HG03139 (cell line): ENCODE measurements around the gene PIP5K1A.
"Not testable (repeated sequence)": the region's sequence is repeated elsewhere in the genome, so short reads cannot be mapped to it uniquely, and the experiment has no call there.

Experiments
- ATAC-seq: cut with Tn5 transposase; IDR thresholded peaks from one replicate; pipeline ENCODE4 v1.9.1; 2021; ENCODE audit not compliant: unreplicated experiment

The PIP5K1A gene

DNA sequence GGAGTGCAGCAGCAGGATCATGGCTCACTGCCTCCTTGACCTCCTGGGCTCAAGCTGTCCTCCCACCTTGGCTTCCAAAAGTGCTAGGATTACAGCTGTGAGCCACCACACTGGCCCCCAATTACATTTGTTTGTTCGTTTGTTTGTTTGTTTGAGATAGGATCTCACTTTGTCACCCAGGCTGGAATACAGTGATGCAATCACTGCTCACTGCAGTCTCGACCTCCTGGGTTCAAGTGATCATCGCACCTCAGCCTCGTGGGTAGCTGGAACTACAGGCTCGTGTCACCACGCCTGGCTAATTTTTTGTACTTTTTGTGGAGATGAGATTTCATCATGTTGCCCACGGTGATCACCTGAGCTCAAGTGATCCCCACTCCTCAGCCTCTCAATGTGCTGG is 6.3 kb upstream of the PIP5K1A start:
- no peak for ATAC-seq

DNA sequence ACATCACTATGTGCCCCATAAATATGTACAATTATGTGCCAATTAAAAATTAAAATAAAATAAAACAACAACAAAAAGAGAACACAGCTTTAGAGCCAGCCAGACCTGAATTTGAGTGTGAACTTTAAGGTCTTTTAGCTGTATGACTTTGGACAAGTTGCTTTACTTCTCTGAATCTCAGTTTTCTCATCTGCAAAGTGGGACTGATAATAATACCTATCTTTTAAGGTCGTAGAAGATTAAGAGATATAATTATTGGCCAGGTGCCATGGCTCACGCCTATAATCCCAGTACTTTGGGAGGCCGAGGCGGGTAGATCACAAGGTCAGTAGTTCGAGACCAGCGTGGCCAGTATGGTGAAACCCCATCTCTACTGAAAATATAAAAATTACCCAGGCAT is 5.0 kb upstream of the PIP5K1A start:
- ATAC-seq, result no peak

DNA sequence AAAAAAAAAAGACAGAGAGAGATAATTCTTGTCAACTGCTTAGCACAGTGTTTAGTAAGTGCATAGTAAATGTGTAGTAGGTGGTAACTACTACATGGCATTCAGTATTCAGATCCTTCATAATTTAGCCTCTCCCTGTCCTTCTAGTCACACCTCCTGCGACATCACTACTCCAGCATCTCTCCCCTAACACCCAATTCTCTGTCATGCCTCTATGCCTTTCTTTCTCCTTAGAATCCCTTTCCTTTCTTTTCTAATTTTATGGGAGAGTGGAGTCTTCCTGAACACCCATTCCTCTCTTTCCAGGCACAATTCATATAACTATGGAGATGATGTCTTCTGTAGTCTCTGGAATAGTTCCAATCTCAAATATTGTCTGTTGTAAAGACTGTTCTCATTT is 4.5 kb upstream of the PIP5K1A start:
- no peak for ATAC-seq

DNA sequence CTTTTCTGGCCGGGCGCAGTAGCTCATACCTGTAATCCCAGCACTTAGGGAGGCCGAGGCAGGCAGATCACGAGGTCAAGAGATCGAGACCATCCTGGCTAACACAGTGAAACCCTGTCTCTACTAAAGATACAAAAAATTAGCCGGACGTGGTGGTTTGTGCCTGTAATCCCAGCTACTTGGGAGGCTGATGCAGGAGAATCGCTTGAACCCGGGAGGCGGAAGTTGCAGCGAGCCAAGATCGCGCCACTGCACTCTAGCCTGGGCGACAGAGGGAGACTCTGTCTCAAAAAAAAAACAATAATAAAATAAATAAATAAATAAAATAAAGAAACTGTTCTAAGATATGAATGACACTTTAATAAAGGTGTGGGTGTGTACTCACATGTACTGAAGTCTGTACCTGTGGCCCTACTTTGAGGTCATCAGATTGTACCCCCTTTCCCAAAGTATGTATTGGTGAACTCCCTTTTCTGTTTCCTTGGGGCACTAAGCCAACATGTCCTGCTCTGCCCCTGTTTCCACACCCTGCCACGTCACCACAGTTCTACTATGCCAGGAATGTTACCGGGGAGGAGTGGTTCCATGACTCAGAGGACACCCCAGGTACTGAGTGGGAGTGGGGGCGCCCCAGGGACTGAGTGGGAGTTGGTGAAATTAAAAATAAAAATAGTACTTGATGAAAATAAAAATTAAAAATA is 3.3 kb upstream of the PIP5K1A start:
- ATAC-seq, result not testable (repeated sequence)

DNA sequence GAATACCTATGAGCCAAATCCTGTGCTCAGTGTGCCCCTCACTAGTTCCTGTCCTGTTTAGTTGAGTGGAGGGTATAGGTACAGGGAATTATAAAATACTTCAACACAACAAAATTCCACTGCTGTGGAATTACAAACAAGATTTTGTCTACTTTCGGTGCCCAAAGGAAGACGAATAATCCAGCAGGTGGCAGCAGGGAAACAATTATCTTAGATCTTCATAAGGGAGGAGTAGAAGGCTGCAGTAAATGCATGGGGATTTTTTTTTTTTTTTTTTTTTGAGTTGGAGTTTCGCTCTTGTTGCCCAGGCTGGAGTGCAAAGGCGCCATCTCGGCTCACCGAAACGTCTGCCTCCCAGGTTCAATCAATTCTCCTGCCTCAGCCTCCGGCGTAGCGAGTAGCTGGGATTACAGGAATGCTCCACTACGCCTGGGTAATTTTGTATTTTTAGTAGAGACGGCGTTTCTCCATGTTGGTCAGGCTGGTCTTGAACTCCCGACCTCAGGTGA is 2.0 kb upstream of the PIP5K1A start:
- ATAC-seq, result no peak

DNA sequence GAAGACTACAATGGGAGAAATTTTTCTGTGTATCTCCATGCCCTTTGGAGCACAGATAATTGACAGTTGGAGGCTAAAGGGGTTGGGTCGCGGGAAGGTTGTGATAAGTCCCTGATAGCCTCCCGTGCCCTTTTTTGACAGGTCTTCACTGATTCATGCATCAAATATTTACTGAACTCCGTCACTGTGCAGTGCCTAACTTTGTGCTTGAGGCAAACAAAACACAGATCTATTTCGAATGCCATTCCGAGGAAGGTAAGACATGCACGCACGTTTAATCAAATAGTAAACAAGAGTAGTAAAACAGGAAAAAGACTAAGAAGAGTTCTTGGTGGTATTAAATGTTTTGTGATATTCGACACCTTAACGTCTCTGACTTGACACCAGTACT is 494 bp upstream of the PIP5K1A start:
- no peak for ATAC-seq

DNA sequence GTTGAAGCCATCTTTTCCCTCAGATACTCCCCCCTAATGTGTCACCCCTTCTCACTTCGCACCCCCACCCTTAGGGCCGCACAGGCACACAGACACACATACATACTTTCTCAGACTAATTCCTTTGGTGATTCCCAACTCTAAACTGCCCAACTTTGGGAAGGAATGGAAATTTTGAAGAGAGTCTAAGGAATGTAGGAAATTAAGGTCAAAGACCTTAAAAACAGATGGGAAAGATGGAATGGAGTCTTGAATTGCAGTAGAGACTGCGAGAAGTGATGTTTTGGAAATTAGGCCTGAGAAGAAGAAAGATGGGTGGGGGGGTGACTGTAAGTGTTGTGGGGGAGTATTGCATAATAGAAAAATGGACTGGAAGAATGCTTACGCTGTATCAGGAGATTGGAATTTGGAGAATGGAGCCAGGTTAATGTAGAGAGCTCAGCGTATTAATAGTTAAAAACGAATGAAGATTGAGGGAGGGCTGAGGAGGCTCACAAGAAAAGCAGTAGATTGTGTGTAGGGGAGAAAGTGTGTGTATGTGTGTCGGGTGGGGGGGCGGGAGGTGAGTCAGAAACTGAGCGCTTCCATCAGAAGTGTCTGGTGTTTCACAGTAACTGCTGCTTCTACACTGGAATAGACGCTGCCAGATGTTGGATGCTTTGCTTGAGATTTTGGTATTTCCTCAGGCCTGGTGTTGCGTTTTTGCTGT is 1.7 kb downstream of the PIP5K1A start:
- no peak for ATAC-seq

DNA sequence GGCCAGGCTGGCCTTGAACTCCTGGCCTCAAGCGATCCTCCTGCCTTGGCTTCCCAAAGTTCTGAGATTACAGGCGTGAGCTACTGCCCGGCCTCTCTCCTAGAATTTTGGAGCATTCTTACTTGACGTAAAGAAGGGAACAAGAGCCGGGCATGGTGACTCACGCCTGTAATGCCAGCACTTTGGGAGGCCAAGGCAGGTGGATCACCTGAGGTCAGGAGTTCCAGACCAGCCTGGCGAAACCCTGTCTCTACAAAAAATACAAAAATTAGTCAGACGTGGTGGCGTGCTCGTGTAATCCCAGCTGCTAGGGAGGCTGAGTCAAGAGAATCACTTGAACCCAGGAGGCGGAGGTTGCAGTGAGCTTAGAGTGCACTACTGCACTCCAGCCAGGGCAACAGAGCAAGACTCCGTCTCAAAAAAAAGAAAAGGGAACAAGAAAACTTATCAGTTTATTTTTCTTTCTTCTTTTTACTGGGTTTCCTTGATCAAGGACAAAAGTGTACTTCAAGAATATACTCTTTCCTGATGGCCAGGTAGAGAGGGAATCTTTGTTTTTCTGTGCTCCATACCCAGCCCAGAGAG is 7.1 kb downstream of the PIP5K1A start:
- not testable (repeated sequence) for ATAC-seq

DNA sequence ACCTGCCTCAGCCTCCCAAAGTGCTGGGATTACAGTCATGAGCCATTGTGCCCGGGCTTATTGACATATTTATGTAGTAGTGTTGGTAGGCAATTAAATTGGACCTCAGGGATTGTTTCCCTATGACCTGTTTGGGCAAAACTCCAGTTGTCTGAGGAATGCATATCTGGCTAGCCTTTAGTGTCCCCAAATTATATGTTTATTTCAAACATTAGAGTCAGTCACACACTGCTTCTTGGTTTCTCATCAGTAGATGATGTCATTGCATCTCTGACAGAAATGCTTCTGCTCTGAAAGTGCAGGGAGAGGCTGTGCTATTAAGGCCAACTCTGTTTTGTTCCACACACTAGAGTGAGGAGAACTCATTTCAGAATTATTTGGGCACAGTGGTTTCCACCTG is 12.5 kb downstream of the PIP5K1A start:
- ATAC-seq, result no peak

DNA sequence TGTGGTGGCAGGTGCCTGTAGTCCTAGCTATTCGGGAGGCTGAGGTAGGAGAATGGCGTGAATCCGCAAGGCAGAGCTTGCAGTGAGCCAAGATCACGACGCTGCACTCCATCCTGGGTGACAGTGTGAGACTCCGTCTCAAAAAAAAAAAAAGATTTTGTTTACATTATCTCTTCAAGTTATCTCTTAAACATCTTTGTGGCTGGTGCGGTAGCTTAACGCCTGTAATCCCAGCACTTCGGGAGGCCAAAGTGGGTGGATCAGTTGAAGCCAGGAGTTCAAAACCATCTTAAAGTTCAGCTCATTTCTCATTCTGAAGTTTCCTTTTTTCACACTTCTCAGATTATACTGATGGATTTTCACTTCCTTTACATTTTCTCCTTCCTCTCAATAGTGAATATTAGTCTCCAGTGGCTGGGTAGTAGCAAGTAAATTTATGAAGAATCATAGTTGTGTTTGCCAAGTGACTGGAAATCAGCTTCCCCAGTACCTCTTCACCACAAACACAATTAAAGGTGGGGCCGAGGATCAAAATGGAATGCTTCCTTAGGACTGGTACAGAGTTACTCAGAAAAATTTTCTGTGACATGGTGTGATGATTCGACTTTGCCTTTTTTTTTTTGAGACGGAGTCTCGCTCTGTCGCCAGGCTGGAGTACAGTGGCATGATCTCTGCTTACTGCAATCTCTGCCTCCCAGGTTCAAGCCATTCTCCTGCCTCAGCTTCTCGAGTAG is 13.8 kb downstream of the PIP5K1A start:
- ATAC-seq, result no peak

DNA sequence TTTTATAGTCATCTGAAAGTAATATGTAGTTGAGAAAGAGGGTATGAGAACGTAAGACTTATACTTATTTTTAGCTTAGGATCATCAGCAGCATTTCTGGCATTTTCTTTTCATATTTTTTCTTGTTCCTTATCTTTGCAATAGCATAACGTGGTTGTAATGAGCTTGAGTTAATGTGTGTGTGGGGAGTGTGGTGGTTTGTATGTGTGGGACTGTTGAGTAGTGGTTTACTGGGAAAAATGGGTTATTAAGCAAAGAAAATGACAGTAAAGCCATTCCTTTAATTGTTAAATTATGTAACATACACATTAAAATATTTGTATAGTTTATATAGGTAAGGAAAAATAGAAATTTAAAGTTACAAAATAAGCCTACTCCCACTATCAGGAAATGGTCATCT is 15.2 kb downstream of the PIP5K1A start:
- no peak for ATAC-seq

DNA sequence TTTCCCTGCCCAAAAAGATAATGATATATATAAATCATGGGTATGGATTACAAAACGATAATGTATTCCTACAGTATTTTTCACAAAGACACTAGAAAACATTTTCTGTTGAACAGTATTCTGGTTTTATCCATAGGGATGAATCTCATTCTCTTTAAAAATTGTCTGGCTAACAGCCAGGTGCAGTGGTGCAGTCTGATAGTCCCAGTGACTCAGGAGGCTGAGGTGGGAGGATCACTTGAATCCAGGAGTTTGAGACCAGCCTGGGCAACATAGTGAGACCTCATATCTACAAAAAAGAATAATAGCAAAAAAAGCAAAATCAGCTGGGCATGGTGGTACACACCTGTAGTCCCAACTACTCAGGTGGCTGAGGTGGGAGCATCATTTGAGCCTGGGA is 23.3 kb downstream of the PIP5K1A start:
- no peak for ATAC-seq

DNA sequence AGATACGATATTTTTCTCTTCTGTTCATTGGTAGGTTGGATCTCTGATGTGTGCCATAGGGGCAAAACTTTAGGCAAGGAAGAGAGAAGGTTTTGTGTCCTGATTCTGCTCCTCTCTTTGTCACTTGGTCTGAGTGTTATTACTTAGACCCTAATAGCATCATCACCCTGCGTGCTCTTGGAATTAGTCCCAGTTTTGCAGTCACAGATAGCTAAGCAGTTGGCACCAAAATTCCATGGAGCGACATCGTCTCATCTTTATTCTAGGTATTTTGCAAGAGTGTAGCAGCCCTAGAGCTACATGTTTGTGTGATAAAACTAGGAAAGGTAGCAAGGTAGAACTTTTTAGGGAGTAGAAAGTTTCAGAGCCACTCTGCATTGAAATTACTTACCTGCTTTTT is 23.8 kb downstream of the PIP5K1A start:
- no peak for ATAC-seq

DNA sequence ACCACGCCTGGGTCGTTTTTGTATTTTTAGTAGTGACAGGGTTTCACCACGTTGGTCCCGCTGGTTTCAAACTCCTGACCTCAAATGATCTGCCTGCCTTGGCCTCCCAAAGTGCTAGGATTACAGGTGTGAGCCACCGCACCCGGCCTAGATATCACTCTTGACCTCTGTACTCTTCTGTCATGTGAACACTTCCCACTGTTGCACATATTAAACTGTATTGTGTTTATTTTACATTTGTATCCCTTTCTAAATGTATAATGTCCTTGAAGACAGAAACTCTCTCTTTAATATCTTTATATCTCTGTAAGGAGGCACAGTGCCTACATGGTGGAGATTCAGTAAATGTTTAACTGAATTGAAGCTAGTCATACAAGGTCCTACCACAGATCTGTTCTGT is 36.9 kb downstream of the PIP5K1A start:
- no peak for ATAC-seq

DNA sequence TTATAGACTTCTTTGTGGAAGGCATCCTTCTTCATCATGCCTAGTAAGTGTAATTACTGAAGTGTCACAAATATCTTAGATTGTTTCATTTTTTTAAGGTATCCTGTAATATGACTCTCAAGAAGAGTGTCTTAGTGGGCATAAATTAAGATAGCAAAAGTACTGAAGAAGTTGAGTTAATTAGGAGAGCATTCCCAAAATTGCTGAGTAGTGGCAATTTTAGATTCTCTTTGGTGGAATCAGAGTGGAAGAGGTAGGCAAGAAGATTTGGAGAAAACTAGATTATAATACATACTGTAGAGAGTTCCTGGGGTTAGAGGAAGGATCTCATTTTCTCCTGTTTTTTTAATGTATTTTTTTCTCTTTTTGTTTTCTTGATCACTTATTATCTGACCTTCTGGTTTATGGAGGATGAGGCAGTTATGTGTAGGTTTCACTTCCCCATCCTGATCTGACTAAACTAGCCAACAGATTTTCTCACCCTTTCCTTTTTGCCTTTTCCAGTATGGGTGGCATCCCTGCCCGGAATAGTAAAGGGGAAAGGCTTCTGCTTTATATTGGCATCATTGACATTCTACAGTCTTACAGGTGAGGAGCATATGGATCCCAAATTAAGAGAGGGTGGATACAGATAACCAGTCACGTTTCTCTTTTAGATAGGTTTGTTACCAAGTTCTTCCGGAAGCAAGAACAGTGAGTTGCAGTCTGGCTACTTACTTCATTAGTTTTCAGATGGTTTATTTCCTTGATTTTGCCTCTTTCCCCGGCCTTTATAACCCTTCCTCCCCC is 39.5 kb downstream of the PIP5K1A start:
- ATAC-seq, result no peak

DNA sequence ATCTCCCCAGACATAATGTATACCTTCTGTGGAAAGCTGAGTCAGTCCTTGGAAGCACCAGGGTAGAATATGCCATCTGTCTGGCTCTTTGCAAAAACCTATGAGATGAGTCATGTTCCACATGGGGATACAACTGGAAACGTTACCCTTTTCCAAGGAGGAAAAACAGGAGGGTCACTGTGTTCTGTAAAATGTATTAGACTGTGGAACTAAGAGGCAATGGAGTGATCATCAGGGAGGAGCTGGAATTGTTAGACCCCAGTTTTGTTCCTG is 40.1 kb downstream of the PIP5K1A start:
- ATAC-seq, result no peak

DNA sequence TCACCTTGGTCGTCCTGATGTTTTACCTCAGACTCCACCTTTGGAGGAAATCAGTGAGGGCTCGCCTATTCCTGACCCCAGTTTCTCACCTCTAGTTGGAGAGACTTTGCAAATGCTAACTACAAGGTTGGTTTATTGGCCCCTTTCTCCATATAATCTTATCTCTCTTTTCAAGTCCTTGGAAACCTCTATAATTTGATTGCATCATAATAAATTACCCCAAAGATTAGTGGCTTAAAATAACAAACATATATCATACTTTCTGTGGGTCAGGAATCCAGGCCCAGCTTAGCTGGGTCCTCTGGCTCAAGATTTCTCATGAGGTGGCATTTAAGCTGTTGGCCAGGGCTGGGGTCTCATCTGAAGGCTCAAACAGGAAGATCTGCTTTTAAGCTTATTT is 44.1 kb downstream of the PIP5K1A start:
- no peak for ATAC-seq

DNA sequence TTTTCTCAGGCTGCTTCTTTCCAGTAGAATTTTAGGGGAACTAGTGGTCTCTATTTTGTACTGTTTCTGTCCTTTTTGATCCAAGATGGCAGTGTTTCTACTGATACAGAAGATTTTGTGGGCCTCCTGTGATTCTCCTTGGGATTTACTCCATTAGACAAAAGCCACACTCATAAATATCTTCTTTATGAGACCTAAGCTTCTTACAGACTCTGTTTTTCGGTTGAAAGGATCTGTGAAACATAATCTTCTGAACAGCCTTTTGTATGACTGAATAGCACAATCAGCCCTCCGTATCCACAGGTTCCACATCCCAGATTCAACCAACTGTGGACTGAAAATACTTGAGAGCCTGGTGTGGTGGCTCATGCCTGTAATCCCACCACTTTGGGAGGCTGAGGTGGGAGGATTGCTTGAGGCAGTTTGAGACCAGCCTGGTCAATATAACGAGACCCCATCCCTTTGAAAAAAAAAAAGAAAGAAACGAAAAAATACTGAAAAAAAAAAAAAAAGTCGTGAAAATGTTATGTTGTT is 45.4 kb downstream of the PIP5K1A start:
- ATAC-seq, result no peak

DNA sequence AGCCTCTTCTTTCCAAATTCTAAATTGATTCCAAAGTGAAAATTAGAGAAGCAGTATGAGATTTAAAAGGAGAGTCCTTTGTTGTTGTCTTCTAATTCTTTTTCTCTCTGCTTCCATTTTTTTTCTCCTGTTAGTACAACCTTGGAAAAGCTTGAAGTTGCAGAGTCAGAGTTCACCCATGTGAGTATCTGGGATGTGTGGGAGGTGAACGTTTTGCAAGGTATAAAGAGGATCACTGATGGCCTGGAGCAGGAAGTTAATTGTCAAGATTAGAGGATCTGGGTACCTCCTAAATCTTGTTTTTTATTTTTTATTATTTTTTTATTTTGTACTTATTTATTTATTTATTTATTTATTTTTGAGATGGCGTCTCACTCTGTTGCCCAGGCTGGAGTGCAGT is 48.4 kb downstream of the PIP5K1A start:
- ATAC-seq, result no peak

DNA sequence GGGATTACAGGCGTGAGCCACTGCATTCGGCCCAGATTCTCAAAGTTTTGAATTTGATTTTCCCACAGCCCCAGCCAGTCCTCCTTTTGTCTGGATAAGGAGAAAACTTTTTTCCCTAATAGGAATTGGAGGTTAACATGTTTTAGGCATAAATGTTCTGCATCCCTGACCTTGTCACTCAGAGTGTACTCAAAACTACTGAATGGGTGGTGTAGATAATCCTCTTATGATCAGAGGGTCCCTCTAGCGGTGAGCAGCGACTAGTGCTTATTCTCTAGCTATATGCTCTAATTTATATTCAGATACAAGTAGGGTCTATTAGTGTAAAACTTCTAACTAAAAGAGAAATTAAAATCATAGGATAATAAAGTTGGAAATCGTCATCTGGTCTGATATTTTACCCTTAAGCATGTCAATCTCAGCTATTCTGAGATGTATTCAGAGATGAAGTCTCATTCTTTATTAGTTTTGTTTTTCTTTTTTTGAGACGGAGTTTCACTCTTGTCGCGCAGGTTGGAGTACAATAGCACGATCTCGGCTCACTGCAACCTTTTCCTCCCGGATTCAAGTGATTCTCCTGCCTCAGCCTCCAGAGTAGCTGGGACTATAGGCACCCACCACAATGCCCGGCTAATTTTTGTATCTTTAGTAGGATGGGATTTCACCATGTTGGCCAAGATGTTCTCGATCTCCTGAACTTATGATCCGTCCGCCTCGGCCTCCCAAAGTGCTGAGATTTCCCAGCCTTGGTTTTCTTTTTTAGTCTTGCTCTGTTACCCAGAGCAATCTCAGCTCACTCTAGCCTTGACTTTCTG is 53.5 kb downstream of the PIP5K1A start:
- no peak for ATAC-seq
